GM23338 (cell line): ENCODE results near the gene FBL.
"Not testable (repeated sequence)": the region's sequence is repeated elsewhere in the genome, so short reads cannot be mapped to it uniquely, and the experiment has no call there.

Source experiments
- CREB1 ChIP-seq: fragments of 250-450 bp; sonication (Bioruptor Pico); IDR thresholded peaks from 2 replicates; pipeline ENCODE4 v1.5.0; 2020; ENCODE audit warnings: low read depth, mild to moderate bottlenecking, moderate library complexity
- ETS1 ChIP-seq: IDR thresholded peaks from 2 replicates; pipeline ENCODE4 v1.6.1; 2016; ENCODE audit warnings: antibody characterized with exemption
- EZH2 ChIP-seq: fragments of 200-600 bp; sonication (generic); IDR thresholded peaks from one replicate; pipeline ENCODE4 v1.8.0; 2017; ENCODE audit warnings: antibody characterized with exemption, mild to moderate bottlenecking, low read depth; ENCODE audit not compliant: unreplicated experiment
- EZH2phosphoT487 ChIP-seq: fragments of 200-600 bp; sonication (generic); IDR thresholded peaks from one replicate; pipeline ENCODE4 v1.8.1; 2018; ENCODE audit warnings: antibody characterized with exemption; ENCODE audit not compliant: unreplicated experiment
- JUNB ChIP-seq: IDR thresholded peaks from one replicate; pipeline ENCODE4 v1.6.1; 2016; ENCODE audit warnings: antibody characterized with exemption; ENCODE audit not compliant: unreplicated experiment
- POLR2AphosphoS5 ChIP-seq: IDR thresholded peaks from 2 replicates; pipeline ENCODE4 v1.6.1; 2016; ENCODE audit warnings: antibody characterized with exemption, low read depth
- REST ChIP-seq: IDR thresholded peaks from one replicate; pipeline ENCODE4 v1.6.1; 2018; ENCODE audit warnings: antibody characterized with exemption; ENCODE audit not compliant: unreplicated experiment
- ZNF331 ChIP-seq: fragments of 250-450 bp; sonication (Bioruptor Pico); IDR thresholded peaks from 2 replicates; pipeline ENCODE4 v1.5.0; 2020; ENCODE audit warnings: low read depth, mild to moderate bottlenecking, moderate library complexity
- ZNF462 ChIP-seq: fragments of 250-450 bp; sonication (Bioruptor Pico); IDR thresholded peaks from 2 replicates; pipeline ENCODE4 v1.5.0; 2020; ENCODE audit warnings: mild to moderate bottlenecking, moderate library complexity
- TF ChIP-seq, protein P1 (sequence below), 2 experiments: fragments of 200-600 bp in 1 of 2; sonication (generic) in 1 of 2; conservative IDR thresholded peaks; 2 replicates each; pipeline versions ENCODE4 v1.5.1 to v1.6.1; 2016 to 2017; ENCODE audit warnings: antibody characterized with exemption in 2 of 2, low read depth in 2 of 2, mild to moderate bottlenecking in 2 of 2, moderate library complexity in 1 of 2

GRCh38 chr19:39885821-39886554, 39.8 kb upstream of the FBL start:
- TF ChIP-seq, protein P1, sequence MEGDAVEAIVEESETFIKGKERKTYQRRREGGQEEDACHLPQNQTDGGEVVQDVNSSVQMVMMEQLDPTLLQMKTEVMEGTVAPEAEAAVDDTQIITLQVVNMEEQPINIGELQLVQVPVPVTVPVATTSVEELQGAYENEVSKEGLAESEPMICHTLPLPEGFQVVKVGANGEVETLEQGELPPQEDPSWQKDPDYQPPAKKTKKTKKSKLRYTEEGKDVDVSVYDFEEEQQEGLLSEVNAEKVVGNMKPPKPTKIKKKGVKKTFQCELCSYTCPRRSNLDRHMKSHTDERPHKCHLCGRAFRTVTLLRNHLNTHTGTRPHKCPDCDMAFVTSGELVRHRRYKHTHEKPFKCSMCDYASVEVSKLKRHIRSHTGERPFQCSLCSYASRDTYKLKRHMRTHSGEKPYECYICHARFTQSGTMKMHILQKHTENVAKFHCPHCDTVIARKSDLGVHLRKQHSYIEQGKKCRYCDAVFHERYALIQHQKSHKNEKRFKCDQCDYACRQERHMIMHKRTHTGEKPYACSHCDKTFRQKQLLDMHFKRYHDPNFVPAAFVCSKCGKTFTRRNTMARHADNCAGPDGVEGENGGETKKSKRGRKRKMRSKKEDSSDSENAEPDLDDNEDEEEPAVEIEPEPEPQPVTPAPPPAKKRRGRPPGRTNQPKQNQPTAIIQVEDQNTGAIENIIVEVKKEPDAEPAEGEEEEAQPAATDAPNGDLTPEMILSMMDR (conservative IDR thresholded peaks at IDR 0.05; ENCODE audit: low read depth in 2 of 2), result not testable (repeated sequence)
- not testable (repeated sequence) for TF ChIP-seq EZH2; ZNF462 (CRISPR knock-in tag); REST; EZH2phosphoT487; POLR2AphosphoS5; JUNB; CREB1 (CRISPR knock-in tag); ETS1; ZNF331
